ENCODE data around the gene ADAMTS8. TPM values are rescaled to one million over a fixed set of nuclear protein-coding genes. Genes with fewer than 3 reads are reported as not detected.

Gene ADAMTS8
- total RNA-seq, 1 experiment from 2014 or later = 0.05 TPM

DNA sequence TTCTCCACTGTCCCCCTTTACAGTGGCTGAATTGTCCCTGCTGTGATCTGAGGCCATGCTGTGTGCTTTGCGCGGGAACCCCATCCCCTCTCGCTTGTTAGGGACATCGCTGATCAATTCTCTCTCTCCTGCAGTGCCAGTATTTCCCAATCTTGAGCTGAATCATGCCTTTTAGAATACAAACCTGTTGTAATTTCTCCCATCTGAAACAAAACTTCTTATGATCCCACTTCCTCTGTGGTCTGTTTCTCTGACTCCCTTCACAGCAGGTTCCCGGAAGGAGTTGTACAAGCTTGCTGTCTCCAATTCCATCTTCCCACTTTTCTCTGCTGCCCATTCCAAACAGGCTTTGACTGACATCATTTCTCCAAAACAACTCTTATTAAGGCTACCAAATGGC lies 36.9 kb upstream of the ADAMTS8 start:
- in situ Hi-C loops (cut with HindIII; ENCODE audit: low pct_unique_long_range_greater_than_20kb, low sequenced_read_pairs) = no loop called here

GRCh38 chr11:130464291-130464812 lies 35.9 kb upstream of the ADAMTS8 start:
- DNase-seq (ENCODE audit: low read depth, low spot score) = no peak
- in situ Hi-C loops (cut with HindIII; ENCODE audit: low pct_unique_long_range_greater_than_20kb, low sequenced_read_pairs) = no loop called here

More for the DNA sequence above, 36.9 kb upstream of the ADAMTS8 start:
- DNase-seq (ENCODE audit: low read depth, low spot score) = no peak

DNA sequence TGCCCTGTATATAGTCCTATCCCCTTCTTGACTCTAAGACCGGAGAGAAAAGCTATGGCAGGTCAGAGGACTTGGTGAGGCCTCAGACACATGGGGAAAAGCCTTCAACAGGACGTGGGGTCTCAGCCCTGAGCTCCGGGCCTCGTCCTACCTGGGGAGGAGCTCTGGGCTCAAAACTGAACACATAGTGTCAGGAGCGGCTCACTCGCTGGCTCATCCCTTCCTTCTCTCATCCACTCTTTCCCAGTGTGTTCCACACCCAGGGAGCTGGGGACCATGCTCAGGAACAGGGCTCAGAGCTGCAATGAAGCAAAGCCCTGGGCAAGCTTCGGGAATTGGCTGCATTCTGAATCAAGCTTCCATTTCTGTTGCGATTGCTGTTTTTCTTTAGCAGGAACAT lies 34.5 kb upstream of the ADAMTS8 start:
- in situ Hi-C loops (cut with HindIII; ENCODE audit: low pct_unique_long_range_greater_than_20kb, low sequenced_read_pairs) = no loop called here
- DNase-seq (ENCODE audit: low read depth, low spot score) = no peak

DNA sequence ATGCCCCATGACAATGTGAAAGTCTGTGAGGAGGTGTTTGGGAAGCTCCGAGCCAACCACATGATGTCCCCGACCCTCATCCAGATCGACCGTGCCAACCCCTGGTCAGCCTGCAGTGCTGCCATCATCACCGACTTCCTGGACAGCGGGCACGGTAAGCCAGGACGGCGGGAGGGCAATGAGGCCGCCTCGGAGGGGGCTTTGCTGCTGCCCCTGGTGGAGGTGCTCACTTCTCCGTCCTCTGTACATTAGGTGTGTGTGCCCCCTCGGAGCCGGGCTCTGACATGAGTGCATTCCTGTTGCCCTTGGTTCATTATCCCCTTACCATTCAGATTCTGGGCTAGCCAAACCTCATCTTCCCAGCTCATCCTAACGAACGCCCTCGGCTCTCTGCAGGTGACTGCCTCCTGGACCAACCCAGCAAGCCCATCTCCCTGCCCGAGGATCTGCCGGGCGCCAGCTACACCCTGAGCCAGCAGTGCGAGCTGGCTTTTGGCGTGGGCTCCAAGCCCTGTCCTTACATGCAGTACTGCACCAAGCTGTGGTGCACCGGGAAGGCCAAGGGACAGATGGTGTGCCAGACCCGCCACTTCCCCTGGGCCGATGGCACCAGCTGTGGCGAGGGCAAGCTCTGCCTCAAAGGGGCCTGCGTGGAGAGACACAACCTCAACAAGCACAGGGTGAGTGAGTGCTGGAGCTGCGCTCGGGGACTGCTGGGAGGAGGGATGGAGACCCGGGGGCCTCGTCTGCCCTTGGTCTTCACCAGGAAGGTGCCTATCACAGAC lies 33.9 kb upstream of the ADAMTS8 start:
- in situ Hi-C loops (cut with HindIII; ENCODE audit: low pct_unique_long_range_greater_than_20kb, low sequenced_read_pairs) = no loop called here

DNA sequence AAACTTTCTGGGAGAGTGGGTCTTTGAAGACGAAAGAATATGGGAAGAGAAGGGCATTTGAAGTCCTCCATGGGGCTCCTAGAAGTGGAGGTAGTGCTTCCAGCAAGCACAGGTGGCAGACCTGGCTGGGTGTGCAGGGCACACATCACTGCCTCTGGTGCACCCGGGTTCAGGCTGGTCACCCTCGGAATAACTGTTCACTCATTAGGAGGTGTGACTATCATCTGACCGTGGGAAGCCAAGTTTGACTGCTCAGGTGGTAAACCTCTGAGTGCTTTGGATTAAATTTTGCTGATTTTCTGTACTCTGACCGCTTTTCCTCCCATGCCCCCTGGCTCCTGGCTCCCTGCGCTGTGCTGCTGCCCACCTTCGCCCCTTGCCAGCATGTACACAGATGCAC lies 31.1 kb upstream of the ADAMTS8 start:
- DNase-seq (ENCODE audit: low read depth, low spot score) = no peak
- in situ Hi-C loops (cut with HindIII; ENCODE audit: low pct_unique_long_range_greater_than_20kb, low sequenced_read_pairs) = no loop called here

More for the DNA sequence above, 33.9 kb upstream of the ADAMTS8 start:
- no peak for DNase-seq (ENCODE audit: low read depth, low spot score)

- in situ Hi-C loops (cut with HindIII; ENCODE audit: low pct_unique_long_range_greater_than_20kb, low sequenced_read_pairs) = no loop called here
- DNase-seq (ENCODE audit: low read depth, low spot score) = no peak
These were observed 30.0 kb upstream of the ADAMTS8 start for GRCh38 chr11:130458410-130458729.

- in situ Hi-C loops (cut with HindIII; ENCODE audit: low pct_unique_long_range_greater_than_20kb, low sequenced_read_pairs) = no loop called here
- no peak for DNase-seq (ENCODE audit: low read depth, low spot score)
These were observed 29.4 kb upstream of the ADAMTS8 start for GRCh38 chr11:130457623-130458409.

DNA sequence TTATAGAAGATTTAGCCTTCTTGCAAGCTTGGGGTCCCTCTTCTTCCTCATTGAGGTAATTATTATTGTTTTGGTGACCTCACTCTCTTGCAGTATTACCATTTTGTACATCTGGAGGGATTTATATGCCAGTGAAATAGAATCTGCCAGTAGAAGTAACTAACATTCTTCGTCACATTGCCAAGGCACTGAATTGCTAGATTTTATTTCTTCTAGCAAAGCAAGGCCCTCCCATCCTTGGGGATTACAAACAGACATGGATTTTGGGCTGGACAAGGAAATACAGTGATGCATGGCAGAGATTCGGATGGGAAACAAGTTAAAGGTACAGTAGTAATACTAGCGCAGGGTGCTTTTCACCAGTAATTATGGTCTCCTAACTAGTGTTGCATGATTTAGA lies 27.9 kb upstream of the ADAMTS8 start:
- in situ Hi-C loops (cut with HindIII; ENCODE audit: low pct_unique_long_range_greater_than_20kb, low sequenced_read_pairs) = no loop called here
- DNase-seq (ENCODE audit: low read depth, low spot score) = no peak

DNA sequence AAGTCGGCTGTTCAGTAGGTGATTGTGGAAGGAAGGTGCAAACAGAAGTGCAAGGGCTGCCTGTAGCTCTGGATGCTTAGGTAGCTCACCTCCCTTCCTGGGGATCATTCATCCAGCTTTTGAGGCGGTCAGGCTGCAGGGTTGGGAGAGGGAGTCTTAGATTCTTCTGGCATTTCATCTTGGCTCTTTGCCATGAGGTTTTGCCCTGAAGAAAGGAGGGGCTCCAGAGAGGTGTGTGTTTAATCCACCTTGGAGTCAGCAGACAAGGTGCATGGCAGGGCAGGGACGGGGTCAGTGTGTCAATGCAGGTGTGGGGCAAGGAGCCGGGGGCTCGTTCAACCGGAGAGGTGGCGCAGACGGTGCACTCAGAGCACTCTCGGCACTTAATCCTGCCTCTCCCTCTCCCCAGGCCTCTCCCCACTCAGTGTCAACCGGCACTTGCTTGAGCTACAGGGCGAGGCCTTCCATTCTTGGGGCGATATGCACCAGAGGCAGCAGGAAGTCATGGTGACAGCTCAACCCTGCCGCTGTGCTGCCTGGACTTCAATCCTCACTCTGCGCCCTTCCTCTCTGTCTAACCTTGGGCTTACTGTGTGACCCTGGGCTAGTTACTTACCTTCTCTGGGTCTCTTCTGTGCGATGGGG lies 27.2 kb upstream of the ADAMTS8 start:
- in situ Hi-C loops (cut with HindIII; ENCODE audit: low pct_unique_long_range_greater_than_20kb, low sequenced_read_pairs) = no loop called here
- DNase-seq (ENCODE audit: low read depth, low spot score) = no peak

- no peak for DNase-seq (ENCODE audit: low read depth, low spot score)
- in situ Hi-C loops (cut with HindIII; ENCODE audit: low pct_unique_long_range_greater_than_20kb, low sequenced_read_pairs) = no loop called here
These were observed 26.3 kb upstream of the ADAMTS8 start for GRCh38 chr11:130454491-130455252.

DNA sequence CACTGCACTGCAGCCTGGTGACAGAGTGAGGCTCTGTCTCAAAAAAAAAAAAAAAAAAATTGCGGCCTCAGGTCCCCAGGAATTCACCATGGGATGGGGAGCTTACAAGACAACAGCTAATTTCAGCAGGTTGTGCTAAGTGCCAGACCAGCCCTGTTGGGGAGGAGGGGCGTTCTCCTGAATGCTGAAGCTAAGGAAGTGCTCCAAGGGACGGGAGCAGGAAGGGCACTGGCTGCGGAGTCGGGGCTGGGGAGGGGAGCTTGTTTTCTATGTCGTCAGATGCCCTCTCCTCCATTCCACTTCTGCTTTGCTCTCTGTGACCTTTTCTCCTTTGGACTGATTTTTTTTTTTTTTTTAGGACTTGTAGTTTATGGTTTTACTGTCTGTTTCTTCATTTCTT lies 24.5 kb upstream of the ADAMTS8 start:
- in situ Hi-C loops (cut with HindIII; ENCODE audit: low pct_unique_long_range_greater_than_20kb, low sequenced_read_pairs) = no loop called here
- DNase-seq (ENCODE audit: low read depth, low spot score) = no peak

DNA sequence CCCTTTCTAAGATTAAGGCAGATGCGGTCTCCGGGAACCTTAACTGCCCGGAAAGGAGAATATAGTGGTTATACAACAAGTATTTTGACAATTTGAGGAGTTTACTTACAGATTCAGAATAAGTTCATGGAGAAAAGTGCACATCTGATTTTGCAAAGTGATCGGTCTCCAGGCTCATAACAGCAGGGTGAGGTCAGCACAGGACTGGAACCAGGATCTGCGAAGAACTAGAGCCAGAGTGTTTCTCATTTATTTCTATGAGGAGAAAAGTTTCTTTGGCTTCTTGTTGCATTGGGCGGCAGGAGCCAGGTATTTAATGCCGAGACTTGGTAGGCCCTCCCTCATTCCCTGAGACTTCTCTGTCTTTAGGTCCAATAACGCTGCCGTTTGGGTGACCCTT lies 23.8 kb upstream of the ADAMTS8 start:
- no peak for DNase-seq (ENCODE audit: low read depth, low spot score)
- in situ Hi-C loops (cut with HindIII; ENCODE audit: low pct_unique_long_range_greater_than_20kb, low sequenced_read_pairs) = no loop called here

DNA sequence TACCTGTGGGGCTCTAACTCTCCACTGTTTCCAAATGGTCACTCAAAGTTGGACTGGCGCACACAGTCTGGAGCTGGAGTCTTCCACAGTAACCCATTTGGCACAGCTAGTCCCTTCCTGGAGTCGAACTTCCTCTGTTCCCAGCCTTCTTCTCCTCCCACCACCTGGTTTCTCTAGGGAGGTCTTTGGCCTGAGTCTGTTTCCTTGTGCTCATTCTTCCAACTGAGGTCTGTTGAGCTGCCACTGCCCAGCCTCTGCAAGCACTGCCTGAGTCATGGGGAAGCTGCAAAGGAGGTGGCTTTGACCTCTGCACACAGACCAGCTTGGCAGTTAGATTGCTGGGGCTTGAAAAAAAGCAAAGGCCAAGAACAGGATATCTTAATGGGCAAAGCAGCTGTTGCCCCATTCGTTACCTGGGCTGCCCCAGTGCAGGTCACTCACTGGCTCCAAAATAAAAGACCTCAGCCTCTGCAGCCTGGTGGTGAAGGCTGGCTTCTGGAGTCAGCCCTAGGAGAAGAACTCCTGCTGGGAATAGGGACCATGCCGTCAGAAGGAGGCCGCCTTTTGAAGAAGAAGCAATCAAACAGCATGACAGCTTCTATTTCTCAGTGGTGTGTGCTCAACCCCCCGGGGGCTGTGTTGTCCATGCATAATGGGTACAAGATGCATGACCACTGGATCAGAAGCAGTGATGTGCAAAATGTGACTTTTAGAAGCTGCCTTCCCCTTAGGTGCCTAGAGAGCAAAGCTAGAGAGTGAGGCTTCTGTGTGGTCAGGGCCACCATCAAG lies 23.0 kb upstream of the ADAMTS8 start:
- in situ Hi-C loops (cut with HindIII; ENCODE audit: low pct_unique_long_range_greater_than_20kb, low sequenced_read_pairs) = no loop called here
- no peak for DNase-seq (ENCODE audit: low read depth, low spot score)

- in situ Hi-C loops (cut with HindIII; ENCODE audit: low pct_unique_long_range_greater_than_20kb, low sequenced_read_pairs) = loop anchor here (25.0 kb wide), 1 partner anchor 437 kb away; no protein-coding TSS in a partner anchor
- no peak for DNase-seq (ENCODE audit: low read depth, low spot score)
These were observed 21.8 kb upstream of the ADAMTS8 start for GRCh38 chr11:130449996-130450769.

DNA sequence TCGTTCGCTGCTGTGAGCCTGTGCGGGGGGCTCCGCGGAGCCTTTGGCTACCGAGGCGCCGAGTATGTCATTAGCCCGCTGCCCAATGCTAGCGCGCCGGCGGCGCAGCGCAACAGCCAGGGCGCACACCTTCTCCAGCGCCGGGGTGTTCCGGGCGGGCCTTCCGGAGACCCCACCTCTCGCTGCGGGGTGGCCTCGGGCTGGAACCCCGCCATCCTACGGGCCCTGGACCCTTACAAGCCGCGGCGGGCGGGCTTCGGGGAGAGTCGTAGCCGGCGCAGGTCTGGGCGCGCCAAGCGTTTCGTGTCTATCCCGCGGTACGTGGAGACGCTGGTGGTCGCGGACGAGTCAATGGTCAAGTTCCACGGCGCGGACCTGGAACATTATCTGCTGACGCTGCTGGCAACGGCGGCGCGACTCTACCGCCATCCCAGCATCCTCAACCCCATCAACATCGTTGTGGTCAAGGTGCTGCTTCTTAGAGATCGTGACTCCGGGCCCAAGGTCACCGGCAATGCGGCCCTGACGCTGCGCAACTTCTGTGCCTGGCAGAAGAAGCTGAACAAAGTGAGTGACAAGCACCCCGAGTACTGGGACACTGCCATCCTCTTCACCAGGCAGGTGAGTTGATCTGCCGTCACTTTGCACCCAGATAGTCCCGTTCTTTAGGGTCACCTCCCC lies 21.0 kb upstream of the ADAMTS8 start:
- in situ Hi-C loops (cut with HindIII; ENCODE audit: low pct_unique_long_range_greater_than_20kb, low sequenced_read_pairs) = loop anchor here (25.0 kb wide), 1 partner anchor 438 kb away; no protein-coding TSS in a partner anchor
- DNase-seq (ENCODE audit: low read depth, low spot score) = no peak

Data from SK-MEL-5 (cell line).